Right lobe of liver (tissue), 6 donors: ENCODE data around the gene CTF1. TPM values are rescaled to one million over a fixed set of nuclear protein-coding genes. Genes with fewer than 3 reads are reported as not detected.
A peak's percentile ranks its signal among the peaks of the same experiment; 100 is the strongest.

Source experiments
- ATAC-seq, 4 donors: fragments of 200-7000 bp; cut with Tn5 transposase; one replicate each; pipeline ENCODE4 v1.9.1; 2020; ENCODE audit warnings: mild to moderate bottlenecking in 4 of 4, moderate library complexity in 4 of 4
- DNase-seq, 3 donors: peaks; one replicate each; pipeline ENCODE4 v3.0.0-alpha.2; 2020
- H3K27ac ChIP-seq, 3 donors: fragments of 200-600 bp; one replicate each; pipeline ENCODE4 v1.8.0; 2022
- H3K27me3 ChIP-seq, 2 donors: fragments of 200-600 bp; one replicate each; pipeline ENCODE4 v1.8.0; 2022
- H3K36me3 ChIP-seq, 4 donors: fragments of 200-600 bp; sonication (generic) in 1 of 4; one replicate each; pipeline versions ENCODE4 v1.5.1 to v1.8.0; 2017 to 2022; ENCODE audit warnings: control low read depth in 1 of 4
- H3K4me1 ChIP-seq, 4 donors: fragments of 200-600 bp; sonication (generic) in 1 of 4; one replicate each; pipeline versions ENCODE4 v1.5.1 to v1.8.0; 2017 to 2022; ENCODE audit warnings: control low read depth in 1 of 4
- H3K4me3 ChIP-seq, 3 donors: fragments of 200-600 bp; one replicate each; pipeline ENCODE4 v1.8.0; 2022
- H3K9me3 ChIP-seq, 4 donors: fragments of 200-600 bp; sonication (generic) in 1 of 4; one replicate each; pipeline versions ENCODE4 v1.5.1 to v1.8.0; 2017 to 2022; ENCODE audit warnings: control low read depth in 1 of 4
- POLR2A ChIP-seq: fragments of 450-650 bp; IDR thresholded peaks from one replicate; pipeline ENCODE4 v1.6.1; 2017; ENCODE audit warnings: antibody characterized with exemption, mild to moderate bottlenecking
- WGBS: methylation state at CpG from one replicate; pipeline ENCODE4 v1.1.6; 2018; ENCODE audit warnings: low coverage, low lambda C conversion rate; ENCODE audit not compliant: insufficient coverage; ENCODE audit errors: missing lambda C conversion rate; 5-methylcytosine and 5-hydroxymethylcytosine counted together
- intact Hi-C, 2 donors: fragments of 100-400 bp; cut with DNase I; formaldehyde crosslinking; loops; one replicate each; pipeline versions ENCODE4 v1.11.2 to v1.14.1; 2022
- total RNA-seq, 6 experiments: library from RNA; depleted of rRNA in 2 of 6; stranded (reverse); fragments of >200 nt in 2 of 6; fragmentation: NEBNext Ultra II Directional in 3 of 6; extraction: Animal tissue kit (Norgen Biotek cat#: 25700) in 3 of 6; gene quantifications; one replicate each; pipeline versions ENCODE4 v1.1.0 to v1.2.4, GENCODE V29; 2016 to 2023
- TF ChIP-seq, protein P1 (sequence below), 4 donors: fragments of 200-600 bp in 3 of 4; fragments of 450-650 bp in 1 of 4; IDR thresholded peaks; one replicate each; pipeline versions ENCODE4 v1.5.1 to v1.8.0; 2016 to 2022; ENCODE audit warnings: antibody characterized with exemption in 4 of 4, mild to moderate bottlenecking in 2 of 4
- donor health status: DM: no; HTN: yes; CAD: no.
- donor health status: DM: no; HTN: no; CAD: no.
- donor health status: DM: no; HTN: no; CAD: no.
- donor health status: DM: no; HTN: yes; CAD: no.
- donor health status: DM: no; HTN: yes; CAD: no.

The CTF1 gene
- total RNA-seq, 6 experiments from 2014 or later: 0.13 to 0.74 (median 0.43) TPM; not detected in 2

DNA sequence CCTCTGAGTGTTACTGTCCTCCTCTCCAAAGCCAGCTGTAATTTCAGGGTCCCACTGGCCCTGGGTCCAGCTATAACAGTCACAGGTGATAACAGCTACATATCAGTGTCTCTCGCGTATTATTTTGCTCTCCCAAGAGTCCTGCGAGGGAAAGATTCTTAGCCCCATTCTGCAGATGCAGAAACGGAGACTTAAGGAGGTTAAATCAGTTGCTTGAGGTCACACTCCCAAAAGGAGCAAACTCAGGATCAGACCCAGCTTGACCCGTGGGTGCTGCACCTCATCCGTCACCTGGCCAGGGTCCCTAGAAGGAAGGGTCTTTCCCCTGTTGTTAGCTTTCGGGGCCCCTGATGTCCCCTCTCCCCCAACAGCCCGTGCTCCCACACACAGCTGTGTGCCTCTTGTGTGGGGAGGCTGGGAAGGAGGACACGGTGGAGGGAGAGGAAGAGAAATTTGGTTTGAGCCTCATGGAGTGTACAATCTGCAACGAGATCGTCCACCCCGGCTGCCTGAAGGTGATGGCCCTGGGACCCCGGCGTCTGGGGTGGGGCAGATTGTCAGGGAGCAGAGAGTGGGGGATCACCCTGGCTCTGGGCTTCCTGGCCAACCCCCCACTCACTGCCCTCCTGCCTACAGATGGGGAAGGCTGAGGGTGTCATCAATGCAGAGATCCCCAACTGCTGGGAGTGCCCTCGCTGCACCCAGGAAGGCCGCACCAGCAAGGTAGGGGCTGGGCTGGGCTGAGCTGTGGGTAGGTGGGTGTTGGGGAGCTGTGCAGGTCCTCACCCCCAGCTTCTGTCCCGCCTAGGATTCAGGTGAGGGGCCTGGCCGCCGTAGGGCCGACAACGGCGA, 30.7 kb downstream of the CTF1 start:
- H3K9me3 ChIP-seq: no peaks in the 10 kb centered on the region
- intact Hi-C loops: no loop called here
- no peaks in the 10 kb centered on the region for H3K36me3 ChIP-seq
- DNase-seq: no peak
- H3K4me1 ChIP-seq: no peaks in the 10 kb centered on the region
- TF ChIP-seq, protein P1, sequence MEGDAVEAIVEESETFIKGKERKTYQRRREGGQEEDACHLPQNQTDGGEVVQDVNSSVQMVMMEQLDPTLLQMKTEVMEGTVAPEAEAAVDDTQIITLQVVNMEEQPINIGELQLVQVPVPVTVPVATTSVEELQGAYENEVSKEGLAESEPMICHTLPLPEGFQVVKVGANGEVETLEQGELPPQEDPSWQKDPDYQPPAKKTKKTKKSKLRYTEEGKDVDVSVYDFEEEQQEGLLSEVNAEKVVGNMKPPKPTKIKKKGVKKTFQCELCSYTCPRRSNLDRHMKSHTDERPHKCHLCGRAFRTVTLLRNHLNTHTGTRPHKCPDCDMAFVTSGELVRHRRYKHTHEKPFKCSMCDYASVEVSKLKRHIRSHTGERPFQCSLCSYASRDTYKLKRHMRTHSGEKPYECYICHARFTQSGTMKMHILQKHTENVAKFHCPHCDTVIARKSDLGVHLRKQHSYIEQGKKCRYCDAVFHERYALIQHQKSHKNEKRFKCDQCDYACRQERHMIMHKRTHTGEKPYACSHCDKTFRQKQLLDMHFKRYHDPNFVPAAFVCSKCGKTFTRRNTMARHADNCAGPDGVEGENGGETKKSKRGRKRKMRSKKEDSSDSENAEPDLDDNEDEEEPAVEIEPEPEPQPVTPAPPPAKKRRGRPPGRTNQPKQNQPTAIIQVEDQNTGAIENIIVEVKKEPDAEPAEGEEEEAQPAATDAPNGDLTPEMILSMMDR (IDR thresholded peaks at IDR 0.05): no peak
- no peak for TF ChIP-seq POLR2A
- no peak overlapping the region for H3K4me3 ChIP-seq
- no peak for ATAC-seq
- no peaks in the 10 kb centered on the region for H3K27me3 ChIP-seq
- WGBS: 89% methylated on average over 4 of the region's 22 CpGs
- no peak overlapping the region for H3K27ac ChIP-seq

DNA sequence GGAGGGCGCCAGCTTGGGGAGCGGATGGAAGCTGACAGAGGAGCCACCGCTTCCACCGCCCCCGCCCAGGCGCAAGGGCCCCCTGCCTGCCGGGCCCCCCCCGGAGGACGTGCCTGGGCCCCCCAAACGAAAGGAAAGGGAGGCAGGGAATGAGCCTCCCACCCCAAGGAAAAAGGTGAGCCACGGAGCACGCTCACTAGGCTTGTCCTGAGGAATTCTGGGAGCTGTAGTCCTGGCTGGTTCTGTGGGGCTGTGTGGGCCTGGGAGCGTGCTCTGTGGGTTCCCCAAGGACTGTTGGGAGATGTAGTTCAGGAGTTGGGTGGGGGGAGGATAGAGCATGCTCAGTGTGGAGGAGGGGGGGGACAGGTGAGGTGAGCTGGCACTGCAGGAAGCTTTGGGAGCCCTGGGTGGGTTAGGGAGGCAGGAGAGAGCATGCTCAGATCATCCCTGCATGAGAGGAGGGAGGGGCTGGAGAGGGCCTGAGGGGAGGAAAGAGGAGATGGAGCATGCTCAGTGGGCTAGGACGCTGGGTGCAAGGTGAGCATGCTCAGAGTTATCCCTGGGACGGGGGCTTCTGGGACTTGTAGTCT, 31.5 kb downstream of the CTF1 start:
- ATAC-seq: peak in 2 of 4 donors; percentile 7 to 14
- DNase-seq: peak in 2 of 3 donors; percentile 61 to 66
- no peaks in the 10 kb centered on the region for H3K27me3 ChIP-seq
- no peaks in the 10 kb centered on the region for H3K36me3 ChIP-seq
- no peak overlapping the region for H3K27ac ChIP-seq
- no peak overlapping the region for H3K4me3 ChIP-seq
- no peaks in the 10 kb centered on the region for H3K9me3 ChIP-seq
- intact Hi-C loops: no loop called here
- TF ChIP-seq POLR2A: no peak
- H3K4me1 ChIP-seq: no peaks in the 10 kb centered on the region
- 58% methylated on average over 9 of the region's 15 CpGs for WGBS

DNA sequence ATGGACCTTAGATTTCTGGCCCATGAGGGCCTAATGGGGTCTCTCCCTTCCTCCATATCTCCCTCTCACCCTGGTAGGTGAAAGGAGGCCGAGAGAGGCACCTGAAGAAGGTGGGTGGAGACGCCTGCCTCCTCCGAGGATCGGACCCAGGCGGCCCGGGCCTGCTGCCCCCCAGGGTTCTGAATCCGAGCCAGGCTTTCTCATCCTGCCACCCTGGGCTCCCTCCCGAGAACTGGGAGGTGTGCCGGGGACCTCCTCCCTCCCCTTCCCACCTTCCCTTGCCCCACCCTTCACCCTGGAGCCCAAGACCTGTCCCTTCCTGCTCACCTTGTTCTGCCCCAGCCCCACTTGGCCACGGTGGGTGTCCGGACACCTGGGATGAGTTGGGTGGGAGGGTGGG, 32.0 kb downstream of the CTF1 start:
- Histone ChIP-seq H3K4me1 (no peaks in the 10 kb centered on the region), H3K36me3 (no peaks in the 10 kb centered on the region), H3K9me3 (no peaks in the 10 kb centered on the region), H3K27ac (no peak overlapping the region), H3K27me3 (no peaks in the 10 kb centered on the region), H3K4me3 (no peak overlapping the region)
- 100% methylated on average over 2 of the region's 11 CpGs for WGBS
- intact Hi-C loops: no loop called here
- DNase-seq (no peak), ATAC-seq (no peak)
- TF ChIP-seq POLR2A: no peak
- TF ChIP-seq, protein P1 (IDR thresholded peaks at IDR 0.05): no peak

DNA sequence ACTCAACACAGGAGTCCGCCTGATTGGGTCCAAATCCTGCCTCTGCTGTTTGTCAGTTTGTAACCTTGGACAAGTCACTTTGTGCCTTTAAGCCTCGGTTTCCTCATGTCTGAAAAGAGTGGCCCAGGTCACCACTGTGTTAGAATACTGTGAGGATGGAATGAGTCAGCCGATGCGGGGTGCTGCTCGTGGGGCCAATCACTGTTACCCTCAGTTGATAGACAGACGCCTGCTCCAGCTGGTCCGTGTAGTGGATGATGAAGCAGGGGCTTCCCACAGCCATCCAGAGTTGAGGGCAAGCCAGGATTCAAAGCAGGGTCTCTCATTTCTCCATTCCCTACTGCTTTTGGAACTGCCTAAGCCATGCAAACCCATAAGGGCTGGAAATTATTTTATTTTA, 32.8 kb downstream of the CTF1 start:
- no peak for ATAC-seq
- DNase-seq: no peak
- intact Hi-C loops: no loop called here
- 80% methylated on average over 4 of the region's 7 CpGs for WGBS
- Histone ChIP-seq H3K4me1 (no peaks in the 10 kb centered on the region), H3K27me3 (no peaks in the 10 kb centered on the region), H3K36me3 (no peaks in the 10 kb centered on the region), H3K4me3 (no peak overlapping the region), H3K27ac (no peak overlapping the region), H3K9me3 (no peaks in the 10 kb centered on the region)
- TF ChIP-seq, protein P1 (IDR thresholded peaks at IDR 0.05): no peak
- TF ChIP-seq POLR2A: no peak

DNA sequence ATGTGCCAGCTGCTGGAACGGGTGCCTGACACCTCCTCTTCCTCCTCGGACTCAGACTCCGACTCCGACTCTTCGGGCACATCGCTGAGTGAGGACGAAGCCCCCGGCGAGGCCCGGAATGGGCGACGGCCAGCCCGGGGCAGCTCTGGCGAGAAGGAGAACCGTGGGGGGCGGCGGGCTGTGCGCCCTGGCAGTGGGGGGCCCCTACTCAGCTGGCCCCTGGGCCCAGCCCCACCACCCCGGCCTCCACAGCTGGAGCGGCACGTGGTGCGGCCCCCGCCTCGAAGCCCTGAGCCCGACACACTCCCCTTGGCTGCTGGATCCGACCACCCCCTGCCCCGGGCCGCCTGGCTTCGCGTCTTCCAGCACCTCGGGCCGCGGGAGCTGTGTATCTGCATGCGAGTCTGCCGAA, 33.8 kb downstream of the CTF1 start:
- no peaks in the 10 kb centered on the region for H3K36me3 ChIP-seq
- no peak overlapping the region for H3K27ac ChIP-seq
- no peaks in the 10 kb centered on the region for H3K9me3 ChIP-seq
- WGBS: no CpG with 5 or more reads among the region's 35 CpGs
- no peaks in the 10 kb centered on the region for H3K27me3 ChIP-seq
- TF ChIP-seq POLR2A: no peak
- TF ChIP-seq, protein P1 (IDR thresholded peaks at IDR 0.05): no peak
- no peak for DNase-seq
- H3K4me1 ChIP-seq: no peaks in the 10 kb centered on the region
- intact Hi-C loops: no loop called here
- no peak overlapping the region for H3K4me3 ChIP-seq
- no peak for ATAC-seq
